AG04449 (cell line): ENCODE data around the gene HBB.
"Not testable (repeated sequence)": the region's sequence is repeated elsewhere in the genome, so short reads cannot be mapped to it uniquely, and the experiment has no call there.

Experiments
- CTCF ChIA-PET: fragments of 350-600 bp; formaldehyde crosslinking; extraction: SDS; loops from one replicate; lab custom pipeline; 2021; ENCODE audit warnings: antibody characterized with exemption; lab: Yijun Ruan, JAX
- POLR2A ChIA-PET: fragments of 400-600, 350-600 bp; formaldehyde crosslinking; extraction: SDS; loops from one replicate; lab custom pipeline; 2020; ENCODE audit warnings: antibody characterized with exemption, inconsistent platforms; lab: Yijun Ruan, JAX
- DNase-seq: peaks from one replicate; pipeline ENCODE4 v3.0.0-alpha.2; 2010; ENCODE audit warnings: low read depth, low spot score
- H3K4me3 ChIP-seq: 2 replicates; pipeline ENCODE4 v1.5.1; 2011; ENCODE audit warnings: low read depth, mild to moderate bottlenecking, control low read depth, low read length
- TF ChIP-seq, protein P1 (sequence below): IDR thresholded peaks from one replicate; pipeline ENCODE4 v1.5.1; 2011; ENCODE audit warnings: mild to moderate bottlenecking, moderate library complexity, low read length, control low read depth, inconsistent platforms; ENCODE audit not compliant: insufficient read depth; ENCODE audit errors: missing control alignments

HBB gene

DNA sequence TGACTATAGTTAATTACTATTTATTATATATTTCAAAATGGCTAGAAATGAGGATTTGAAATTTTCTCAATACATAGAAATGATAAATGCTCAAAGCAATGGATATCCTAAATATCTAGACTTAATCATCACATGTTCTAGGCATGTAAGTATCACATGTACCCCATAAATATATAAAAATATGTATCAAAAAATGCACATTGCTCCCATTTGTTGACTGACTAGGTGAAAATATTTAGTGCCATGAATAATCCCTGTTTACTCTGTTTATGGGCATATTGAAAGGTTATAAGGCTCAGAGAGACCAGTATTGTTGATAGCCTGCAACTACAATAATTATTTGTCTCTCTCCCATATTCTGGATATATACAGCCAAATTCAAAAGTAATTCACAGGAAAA is 39.7 kb upstream of the HBB start:
- no peak overlapping the region for H3K4me3 ChIP-seq
- TF ChIP-seq, protein P1, sequence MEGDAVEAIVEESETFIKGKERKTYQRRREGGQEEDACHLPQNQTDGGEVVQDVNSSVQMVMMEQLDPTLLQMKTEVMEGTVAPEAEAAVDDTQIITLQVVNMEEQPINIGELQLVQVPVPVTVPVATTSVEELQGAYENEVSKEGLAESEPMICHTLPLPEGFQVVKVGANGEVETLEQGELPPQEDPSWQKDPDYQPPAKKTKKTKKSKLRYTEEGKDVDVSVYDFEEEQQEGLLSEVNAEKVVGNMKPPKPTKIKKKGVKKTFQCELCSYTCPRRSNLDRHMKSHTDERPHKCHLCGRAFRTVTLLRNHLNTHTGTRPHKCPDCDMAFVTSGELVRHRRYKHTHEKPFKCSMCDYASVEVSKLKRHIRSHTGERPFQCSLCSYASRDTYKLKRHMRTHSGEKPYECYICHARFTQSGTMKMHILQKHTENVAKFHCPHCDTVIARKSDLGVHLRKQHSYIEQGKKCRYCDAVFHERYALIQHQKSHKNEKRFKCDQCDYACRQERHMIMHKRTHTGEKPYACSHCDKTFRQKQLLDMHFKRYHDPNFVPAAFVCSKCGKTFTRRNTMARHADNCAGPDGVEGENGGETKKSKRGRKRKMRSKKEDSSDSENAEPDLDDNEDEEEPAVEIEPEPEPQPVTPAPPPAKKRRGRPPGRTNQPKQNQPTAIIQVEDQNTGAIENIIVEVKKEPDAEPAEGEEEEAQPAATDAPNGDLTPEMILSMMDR: no peak
- POLR2A ChIA-PET: no interaction called here
- DNase-seq: no peak
- CTCF ChIA-PET: no interaction called here

DNA sequence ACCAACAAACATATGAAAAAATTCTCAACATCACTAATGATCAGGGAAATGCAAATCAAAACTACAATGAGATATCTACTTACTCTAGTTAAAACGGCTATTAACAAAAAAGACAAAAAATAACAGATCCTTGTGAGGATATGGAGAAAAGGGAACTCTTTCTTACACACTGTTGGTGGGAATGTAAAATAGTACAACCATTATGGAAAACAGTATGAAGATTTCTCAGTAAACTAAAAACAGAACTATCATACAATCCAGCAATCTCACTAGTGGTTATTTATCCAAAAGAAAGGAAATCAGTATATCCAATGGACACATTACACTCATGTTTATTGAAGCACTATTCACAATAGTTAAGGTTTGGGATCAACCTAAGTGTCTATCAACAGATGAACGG is 39.0 kb upstream of the HBB start:
- CTCF ChIA-PET: no interaction called here
- TF ChIP-seq, protein P1: no peak
- POLR2A ChIA-PET: no interaction called here

DNA sequence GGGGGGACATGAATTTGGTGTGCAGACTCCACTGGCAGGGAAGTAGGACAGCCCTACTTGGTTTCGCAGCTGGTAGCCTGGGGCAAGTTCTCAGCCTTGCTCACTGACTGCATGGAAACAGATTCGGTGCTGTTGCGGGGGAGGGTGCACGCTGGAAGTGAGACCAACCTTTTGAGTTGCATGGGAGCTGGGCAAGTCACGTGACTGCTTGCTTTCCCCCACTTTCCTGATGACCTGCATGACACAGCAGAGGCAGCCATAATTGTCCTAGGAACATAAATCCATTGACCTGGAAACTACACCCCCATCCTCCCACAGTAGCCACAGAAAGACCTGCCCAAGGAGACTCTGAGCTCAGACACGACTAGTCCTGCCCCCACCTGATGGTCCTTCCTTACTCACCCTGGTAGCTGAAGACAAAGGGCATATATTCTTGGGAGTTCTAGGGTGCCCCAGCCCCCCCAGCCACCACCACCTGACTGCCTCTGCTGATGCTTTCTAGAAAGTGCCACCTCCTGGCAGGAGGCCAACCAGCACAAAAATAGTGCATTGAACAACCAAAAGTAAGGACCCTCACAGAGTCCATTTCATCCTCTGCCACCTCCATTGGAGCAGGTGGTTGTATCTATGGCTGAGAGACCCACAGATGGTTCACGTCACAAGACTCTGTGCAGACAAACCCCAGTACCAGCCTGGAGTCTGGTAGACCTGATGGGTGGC is 31.8 kb upstream of the HBB start:
- DNase-seq: no peak
- TF ChIP-seq, protein P1: no peak
- H3K4me3 ChIP-seq: no peak overlapping the region
- POLR2A ChIA-PET: no interaction called here
- CTCF ChIA-PET: no interaction called here

More for the DNA sequence above, 39.0 kb upstream of the HBB start:
- H3K4me3 ChIP-seq: no peak overlapping the region
- DNase-seq: no peak

DNA sequence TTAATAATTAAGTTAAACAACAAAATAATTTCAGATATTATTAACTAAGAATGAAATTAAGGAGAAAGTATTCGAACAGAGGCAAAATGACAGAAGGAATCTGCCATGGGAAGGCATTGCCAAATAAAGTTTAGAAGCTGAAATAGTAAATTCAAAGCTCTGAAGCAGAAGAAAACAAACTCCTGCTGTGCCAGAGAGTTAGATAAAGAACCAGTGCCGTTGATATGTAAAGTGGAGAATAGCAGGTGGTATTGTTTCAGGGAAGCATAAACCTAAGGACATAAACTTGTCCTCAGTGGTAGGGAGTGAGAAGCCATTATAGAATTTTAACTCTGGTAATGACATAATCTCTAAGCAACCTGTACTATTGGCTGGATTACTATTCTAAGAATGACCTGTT is 30.4 kb upstream of the HBB start:
- POLR2A ChIA-PET: no interaction called here
- no peak overlapping the region for H3K4me3 ChIP-seq
- CTCF ChIA-PET: no interaction called here
- TF ChIP-seq, protein P1: no peak
- DNase-seq: no peak

DNA sequence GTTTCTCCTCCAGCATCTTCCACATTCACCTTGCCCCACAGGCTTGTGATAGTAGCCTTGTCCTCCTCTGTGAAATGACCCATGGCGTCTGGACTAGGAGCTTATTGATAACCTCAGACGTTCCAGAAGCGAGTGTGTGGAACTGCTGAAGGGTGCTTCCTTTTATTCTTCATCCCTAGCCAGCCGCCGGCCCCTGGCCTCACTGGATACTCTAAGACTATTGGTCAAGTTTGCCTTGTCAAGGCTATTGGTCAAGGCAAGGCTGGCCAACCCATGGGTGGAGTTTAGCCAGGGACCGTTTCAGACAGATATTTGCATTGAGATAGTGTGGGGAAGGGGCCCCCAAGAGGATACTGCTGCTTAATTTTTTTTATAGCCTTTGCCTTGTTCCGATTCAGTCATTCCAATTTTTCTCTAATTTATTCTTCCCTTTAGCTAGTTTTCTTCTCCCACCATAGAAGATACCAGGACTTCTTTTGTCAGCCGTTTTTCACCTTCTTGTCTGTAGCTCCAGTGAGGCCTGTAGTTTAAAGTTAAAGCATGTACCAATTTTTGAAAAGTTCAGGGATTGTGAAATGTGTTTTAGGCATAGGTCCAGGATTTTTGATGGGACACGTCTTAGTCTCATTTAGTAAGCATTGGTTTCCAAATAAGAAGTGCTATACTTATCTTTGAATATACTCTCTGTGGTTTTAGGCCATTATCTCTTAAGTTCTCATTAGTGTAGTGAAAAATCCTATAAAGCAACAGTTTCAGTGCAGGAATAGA is 28.0 kb upstream of the HBB start, which contains the start of gene HBG2:
TSS of gene HBG2 (minus strand) at position 136 of the 768 bp plus-strand sequence. CDS start at position 83, 53 bp downstream.
- POLR2A ChIA-PET, H3K4me3 ChIP-seq, CTCF ChIA-PET, DNase-seq: not testable (repeated sequence)

DNA sequence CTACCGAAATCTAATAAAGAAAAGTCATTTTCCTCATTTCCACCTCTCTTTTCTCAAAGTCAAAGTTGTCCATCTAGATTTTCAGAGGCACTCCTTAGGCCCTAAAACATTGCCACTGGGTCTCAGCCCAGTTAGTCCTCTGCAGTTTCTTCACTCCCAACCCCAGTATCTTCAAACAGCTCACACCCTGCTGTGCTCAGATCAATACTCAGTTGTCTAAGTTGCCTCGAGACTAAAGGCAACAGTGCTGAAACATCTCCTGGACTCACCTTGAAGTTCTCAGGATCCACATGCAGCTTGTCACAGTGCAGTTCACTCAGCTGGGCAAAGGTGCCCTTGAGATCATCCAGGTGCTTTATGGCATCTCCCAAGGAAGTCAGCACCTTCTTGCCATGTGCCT is 27.2 kb upstream of the HBB start:
- H3K4me3 ChIP-seq, POLR2A ChIA-PET, DNase-seq, CTCF ChIA-PET: not testable (repeated sequence)

DNA sequence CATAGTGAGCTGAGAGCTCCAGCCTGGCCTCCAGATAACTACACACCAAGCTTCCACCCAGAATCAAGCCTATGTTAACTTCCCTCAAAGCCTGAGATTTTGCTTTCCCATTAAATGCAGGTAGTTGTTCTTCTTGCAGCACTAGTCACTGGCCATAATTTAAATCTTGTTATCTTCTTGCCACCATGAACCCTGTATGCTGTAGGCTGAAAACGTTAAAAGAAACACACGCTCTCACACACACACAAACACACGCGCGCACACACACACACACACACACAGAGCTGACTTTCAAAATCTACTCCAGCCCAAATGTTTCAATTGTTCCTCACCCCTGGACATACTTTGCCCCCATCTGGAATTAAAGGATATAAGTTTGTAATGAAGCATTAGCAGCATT is 26.6 kb upstream of the HBB start:
- POLR2A ChIA-PET, DNase-seq, H3K4me3 ChIP-seq, CTCF ChIA-PET: not testable (repeated sequence)
